ENCODE data around the gene MMP10. TPM values are rescaled to one million over a fixed set of nuclear protein-coding genes. Genes with fewer than 3 reads are reported as not detected.

The MMP10 gene
- total RNA-seq, 4 donors from 2014 or later = not detected

DNA sequence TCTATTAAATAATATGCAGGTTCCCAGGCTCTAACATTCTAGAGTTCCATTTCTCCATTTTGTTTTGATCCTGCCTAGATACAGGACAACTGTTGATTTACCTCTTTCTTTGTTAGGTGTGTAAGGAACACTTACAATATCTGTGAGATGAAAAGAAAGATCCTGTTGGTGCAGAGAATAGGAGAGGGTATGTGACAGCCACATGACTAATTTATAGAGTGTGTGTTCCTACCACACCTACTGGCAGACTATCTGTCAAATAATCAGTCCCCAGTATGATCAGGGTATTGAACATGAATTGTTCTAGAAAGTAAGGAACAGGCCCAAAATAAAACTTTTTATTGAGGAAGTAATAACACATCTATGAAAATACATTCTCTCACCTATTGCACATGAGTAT is 10.2 kb downstream of the MMP10 start:
- Histone ChIP-seq H3K4me1 (no peaks in the 10 kb centered on the region), H3K27me3 (no peaks in the 10 kb centered on the region), H3K27ac (no peak overlapping the region), H3K4me3 (no peak overlapping the region), H3K9me3 (no peaks in the 10 kb centered on the region), H3K36me3 (no peaks in the 10 kb centered on the region)
- TF ChIP-seq EP300 (IDR thresholded peaks at IDR 0.05) (no peak), POLR2AphosphoS5 (IDR thresholded peaks at IDR 0.05) (no peak), POLR2A (IDR thresholded peaks at IDR 0.05) (no peak)
- TF ChIP-seq, protein P1, sequence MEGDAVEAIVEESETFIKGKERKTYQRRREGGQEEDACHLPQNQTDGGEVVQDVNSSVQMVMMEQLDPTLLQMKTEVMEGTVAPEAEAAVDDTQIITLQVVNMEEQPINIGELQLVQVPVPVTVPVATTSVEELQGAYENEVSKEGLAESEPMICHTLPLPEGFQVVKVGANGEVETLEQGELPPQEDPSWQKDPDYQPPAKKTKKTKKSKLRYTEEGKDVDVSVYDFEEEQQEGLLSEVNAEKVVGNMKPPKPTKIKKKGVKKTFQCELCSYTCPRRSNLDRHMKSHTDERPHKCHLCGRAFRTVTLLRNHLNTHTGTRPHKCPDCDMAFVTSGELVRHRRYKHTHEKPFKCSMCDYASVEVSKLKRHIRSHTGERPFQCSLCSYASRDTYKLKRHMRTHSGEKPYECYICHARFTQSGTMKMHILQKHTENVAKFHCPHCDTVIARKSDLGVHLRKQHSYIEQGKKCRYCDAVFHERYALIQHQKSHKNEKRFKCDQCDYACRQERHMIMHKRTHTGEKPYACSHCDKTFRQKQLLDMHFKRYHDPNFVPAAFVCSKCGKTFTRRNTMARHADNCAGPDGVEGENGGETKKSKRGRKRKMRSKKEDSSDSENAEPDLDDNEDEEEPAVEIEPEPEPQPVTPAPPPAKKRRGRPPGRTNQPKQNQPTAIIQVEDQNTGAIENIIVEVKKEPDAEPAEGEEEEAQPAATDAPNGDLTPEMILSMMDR (IDR thresholded peaks at IDR 0.05) = no peak
- DNase-seq (ENCODE audit: low spot score in 2 of 2) = no peak

DNA sequence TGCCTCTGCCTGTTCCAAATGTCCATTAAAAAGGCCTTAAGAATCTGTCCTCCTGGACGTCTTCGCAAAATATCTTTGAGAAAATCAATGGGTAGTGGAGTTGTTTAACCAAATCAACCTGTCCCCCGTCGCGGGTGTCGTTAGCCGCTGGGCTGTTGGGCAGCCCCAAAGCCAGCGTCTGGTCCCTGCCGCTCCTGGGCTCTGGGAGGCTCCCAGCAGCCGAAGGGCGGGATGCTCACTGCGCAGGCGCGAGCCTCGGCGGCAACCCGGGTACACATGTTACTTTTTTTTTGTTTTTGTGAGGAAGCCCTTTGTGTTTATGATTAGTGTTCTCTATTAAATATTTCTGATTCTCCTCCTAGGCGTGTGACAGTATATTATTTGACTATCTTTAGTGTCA is 12.6 kb downstream of the MMP10 start:
- TF ChIP-seq EP300 (IDR thresholded peaks at IDR 0.05) (no peak), POLR2AphosphoS5 (IDR thresholded peaks at IDR 0.05) (no peak), POLR2A (IDR thresholded peaks at IDR 0.05) (no peak)
- TF ChIP-seq, protein P1 (IDR thresholded peaks at IDR 0.05) = no peak
- no peak for DNase-seq (ENCODE audit: low spot score in 2 of 2)
- Histone ChIP-seq H3K27me3 (no peaks in the 10 kb centered on the region), H3K4me1 (no peaks in the 10 kb centered on the region), H3K9me3 (no peaks in the 10 kb centered on the region), H3K36me3 (no peaks in the 10 kb centered on the region), H3K27ac (no peak overlapping the region), H3K4me3 (no peak overlapping the region)
- WGBS = 59% methylated on average over 18 of the region's 18 CpGs

DNA sequence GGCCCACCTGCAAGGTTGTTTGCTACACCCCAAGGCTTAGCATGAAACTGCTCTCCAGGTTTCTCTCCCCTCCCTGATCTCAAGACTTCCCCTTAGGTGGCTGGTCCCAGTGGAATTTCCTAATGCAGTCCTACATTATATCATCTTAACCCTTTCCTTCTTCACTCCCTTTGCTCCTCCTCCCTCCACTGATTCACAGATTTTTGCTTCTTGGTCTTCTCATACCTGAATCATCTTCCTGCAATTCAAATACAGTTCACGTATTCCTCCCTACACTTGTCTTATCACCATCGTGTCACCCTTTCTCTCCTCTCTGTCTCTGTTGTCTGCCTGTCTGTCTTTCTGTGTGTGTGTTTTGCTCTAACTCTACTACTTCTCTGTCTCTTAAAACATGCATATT is 17.0 kb downstream of the MMP10 start:
- Histone ChIP-seq H3K4me1 (peaks cover 7% of the 10 kb centered on the region), H3K9me3 (no peaks in the 10 kb centered on the region), H3K36me3 (no peaks in the 10 kb centered on the region), H3K27me3 (no peaks in the 10 kb centered on the region), H3K27ac (no peak overlapping the region), H3K4me3 (no peak overlapping the region)
- TF ChIP-seq, protein P1 (IDR thresholded peaks at IDR 0.05) = no peak
- TF ChIP-seq POLR2AphosphoS5 (IDR thresholded peaks at IDR 0.05) (no peak), EP300 (IDR thresholded peaks at IDR 0.05) (no peak)
- 82% methylated on average over 2 of the region's 2 CpGs for WGBS
- DNase-seq (ENCODE audit: low spot score in 2 of 2) = no peak

DNA sequence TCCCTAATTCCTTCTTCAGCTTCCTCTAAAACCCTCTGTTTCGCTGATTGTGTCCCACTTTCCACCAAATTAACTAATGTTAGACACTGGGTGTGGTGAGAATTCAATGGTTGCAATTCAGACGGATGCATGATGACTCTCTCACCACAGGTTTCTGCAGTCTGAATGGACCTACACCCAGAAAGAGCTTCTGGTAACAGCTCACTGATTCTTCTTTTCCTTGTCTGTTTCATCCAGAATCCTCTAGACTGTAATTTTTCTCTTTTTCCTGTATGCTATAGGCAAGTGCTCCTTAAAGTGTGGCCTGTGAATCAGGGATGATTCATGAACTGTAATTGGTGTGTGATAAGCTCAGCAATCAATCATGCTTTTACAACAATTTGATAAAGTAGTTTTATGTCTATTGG is 18.1 kb downstream of the MMP10 start:
- H3K27me3 ChIP-seq = no peaks in the 10 kb centered on the region
- TF ChIP-seq, protein P1 (IDR thresholded peaks at IDR 0.05) = no peak
- TF ChIP-seq EP300 (IDR thresholded peaks at IDR 0.05) = no peak
- TF ChIP-seq POLR2A (IDR thresholded peaks at IDR 0.05) = no peak
- TF ChIP-seq POLR2AphosphoS5 (IDR thresholded peaks at IDR 0.05) = no peak
- H3K4me1 ChIP-seq = peaks cover 7% of the 10 kb centered on the region
- WGBS = 54% methylated on average over 2 of the region's 2 CpGs
- no peaks in the 10 kb centered on the region for H3K36me3 ChIP-seq
- DNase-seq (ENCODE audit: low spot score in 2 of 2) = no peak
- no peak overlapping the region for H3K4me3 ChIP-seq
- no peak overlapping the region for H3K27ac ChIP-seq
- H3K9me3 ChIP-seq = no peaks in the 10 kb centered on the region

DNA sequence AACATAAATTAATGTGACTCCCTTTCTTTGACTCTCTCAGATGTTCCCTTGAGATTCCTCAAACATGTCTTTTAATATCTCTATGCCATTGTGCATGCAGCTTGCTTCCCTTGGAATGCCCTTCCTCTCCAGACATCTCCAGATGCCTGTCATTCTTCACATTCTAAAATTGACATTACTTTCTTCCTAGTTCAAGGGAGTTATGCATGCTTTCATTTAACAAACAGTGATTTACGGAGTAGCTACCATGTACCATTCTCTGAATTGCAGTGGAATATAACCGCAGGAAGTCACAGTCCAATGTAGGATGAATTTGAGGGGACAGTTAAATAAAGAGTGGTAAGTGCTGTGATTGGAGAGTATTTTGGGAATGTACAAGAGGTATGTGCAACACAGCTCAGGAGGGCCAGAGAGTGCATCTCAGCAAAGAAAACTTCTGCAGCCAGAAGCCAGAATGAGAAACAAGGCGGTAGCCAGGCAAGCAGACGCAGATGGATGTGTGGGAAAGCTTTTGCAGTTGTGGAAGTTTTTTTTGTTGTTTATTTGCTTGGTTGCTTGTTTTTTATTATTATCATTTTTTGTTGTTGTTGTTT is 18.7 kb downstream of the MMP10 start:
- 69% methylated on average over 4 of the region's 4 CpGs for WGBS
- no peaks in the 10 kb centered on the region for H3K27me3 ChIP-seq
- peaks cover 7% of the 10 kb centered on the region for H3K4me1 ChIP-seq
- H3K36me3 ChIP-seq = no peaks in the 10 kb centered on the region
- H3K4me3 ChIP-seq = no peak overlapping the region
- no peak overlapping the region for H3K27ac ChIP-seq
- no peaks in the 10 kb centered on the region for H3K9me3 ChIP-seq
- no peak for TF ChIP-seq POLR2A (IDR thresholded peaks at IDR 0.05)
- TF ChIP-seq POLR2AphosphoS5 (IDR thresholded peaks at IDR 0.05) = no peak
- no peak for TF ChIP-seq EP300 (IDR thresholded peaks at IDR 0.05)
- TF ChIP-seq, protein P1 (IDR thresholded peaks at IDR 0.05) = no peak
- no peak for DNase-seq (ENCODE audit: low spot score in 2 of 2)
